B cell (primary cell): Measurements from ENCODE around the gene NLRP9. TPM values are rescaled to one million over a fixed set of nuclear protein-coding genes. Genes with fewer than 3 reads are reported as not detected.

ENCODE experiments used
- ATAC-seq: fragments of 200-7000 bp; cut with Tn5 transposase; one replicate; pipeline ENCODE4 v1.10.0; 2021; ENCODE audit warnings: low read depth, mild to moderate bottlenecking, moderate number of reproducible peaks, moderate library complexity
- CTCF ChIA-PET: fragments of 350-600 bp; sonication (Branson Sonifier 250); formaldehyde crosslinking; loops from one replicate; lab custom pipeline; 2021; ENCODE audit warnings: antibody characterized with exemption, inconsistent platforms; lab: Charles Lee
- POLR2A ChIA-PET: fragments of 350-600 bp; sonication (Branson Sonifier 250); formaldehyde crosslinking; loops from one replicate; lab custom pipeline; 2021; ENCODE audit warnings: antibody characterized with exemption; lab: Charles Lee
- DNase-seq: peaks from one replicate; pipeline ENCODE4 v3.0.0; 2013
- H2AFZ ChIP-seq: 2 replicates; pipeline ENCODE4 v1.6.1; 2012; ENCODE audit warnings: mild to moderate bottlenecking, low read depth, low read length; ENCODE audit not compliant: insufficient read depth, poor library complexity, severe bottlenecking
- H3K27ac ChIP-seq, 2 donors: 1 replicate in 1 of 2; 2 replicates in 1 of 2; pipeline ENCODE4 v1.5.1; 2012 to 2013; ENCODE audit warnings: low read length in 2 of 2, mild to moderate bottlenecking in 2 of 2, moderate library complexity in 1 of 2
- H3K27me3 ChIP-seq, 4 experiments: fragments of 200-600 bp in 1 of 4; sonication (generic) in 1 of 4; replicated peaks in 1 of 4; 1 replicate in 2 of 4; 2 replicates in 2 of 4; pipeline versions ENCODE4 v1.6.1 to v1.7.0; 2013 to 2016; ENCODE audit warnings: low read length in 3 of 4, mild to moderate bottlenecking in 2 of 4, mixed read lengths in 1 of 4, moderate library complexity in 1 of 4; ENCODE audit not compliant: insufficient read depth in 4 of 4, control insufficient read depth in 3 of 4; ENCODE audit errors: control extremely low read depth in 1 of 4
- H3K36me3 ChIP-seq, 2 experiments: replicated peaks in 1 of 2; 1 replicate in 1 of 2; 2 replicates in 1 of 2; pipeline versions ENCODE4 v1.6.1 to v1.7.1; 2013; ENCODE audit warnings: low read length in 1 of 2; ENCODE audit not compliant: insufficient read depth in 2 of 2, control insufficient read depth in 1 of 2; ENCODE audit errors: control extremely low read depth in 1 of 2, extremely low read depth in 1 of 2
- H3K4me1 ChIP-seq, 2 donors: fragments of 200-600 bp in 1 of 2; sonication (generic) in 1 of 2; 1 replicate in 1 of 2; 2 replicates in 1 of 2; pipeline versions ENCODE4 v1.5.1 to v1.6.1; 2013 to 2017; ENCODE audit warnings: low read length in 2 of 2; ENCODE audit not compliant: control insufficient read depth in 2 of 2, insufficient read depth in 2 of 2
- H3K4me2 ChIP-seq: replicated peaks from 2 replicates; pipeline ENCODE3; 2012; ENCODE audit warnings: mild to moderate bottlenecking, low read depth, low read length; ENCODE audit not compliant: poor library complexity, severe bottlenecking
- H3K4me3 ChIP-seq, 5 experiments: fragments of 200-600 bp in 1 of 5; sonication (generic) in 1 of 5; 1 replicate in 3 of 5; 2 replicates in 2 of 5; pipeline versions ENCODE4 v1.5.1 to v1.7.0; 2011 to 2016; ENCODE audit warnings: low read length in 4 of 5, mild to moderate bottlenecking in 4 of 5, low read depth in 2 of 5, control low read depth in 1 of 5, moderate library complexity in 1 of 5; ENCODE audit not compliant: insufficient read depth in 1 of 5; ENCODE audit errors: control extremely low read depth in 1 of 5, extremely low read depth in 1 of 5
- H3K79me2 ChIP-seq: fragments of 200-600 bp; sonication (generic); one replicate; pipeline ENCODE4 v1.6.0; 2016; ENCODE audit warnings: low read length; ENCODE audit not compliant: control insufficient read depth, insufficient read depth
- H3K9ac ChIP-seq: fragments of 200-600 bp; sonication (generic); 2 replicates; pipeline ENCODE4 v1.6.1; 2017; ENCODE audit warnings: mild to moderate bottlenecking, low read length, moderate library complexity
- H3K9me3 ChIP-seq, 3 donors: one replicate each; pipeline versions ENCODE4 v1.6.1 to v1.7.1; 2013; ENCODE audit warnings: low read length in 2 of 3; ENCODE audit not compliant: control insufficient read depth in 2 of 3, insufficient read depth in 1 of 3; ENCODE audit errors: control extremely low read depth in 1 of 3
- H4K20me1 ChIP-seq: 2 replicates; pipeline ENCODE4 v1.6.0; 2012; ENCODE audit warnings: mild to moderate bottlenecking, low read length; ENCODE audit not compliant: insufficient read depth, control insufficient read depth, poor library complexity, severe bottlenecking
- H3K27ac Mint-ChIP-seq: one replicate; pipeline ENCODE4 v1.8.0; 2021; ENCODE audit warnings: mixed read lengths
- H3K27me3 Mint-ChIP-seq: one replicate; pipeline ENCODE4 v1.8.0; 2021; ENCODE audit warnings: mixed read lengths
- H3K4me1 Mint-ChIP-seq: one replicate; pipeline ENCODE4 v1.8.0; 2021; ENCODE audit warnings: mixed read lengths
- H3K4me3 Mint-ChIP-seq: one replicate; pipeline ENCODE4 v1.8.0; 2021; ENCODE audit warnings: mixed read lengths
- H3K9me3 Mint-ChIP-seq: one replicate; pipeline ENCODE4 v1.8.0; 2022; ENCODE audit warnings: mixed read lengths; ENCODE audit not compliant: insufficient read depth
- CTCF ChIP-seq: fragments of 200-600 bp; IDR thresholded peaks from one replicate; pipeline ENCODE4 v1.8.0; 2022; ENCODE audit warnings: antibody characterized with exemption, mild to moderate bottlenecking
- EZH2 ChIP-seq: IDR thresholded peaks from 2 replicates; pipeline ENCODE4 v1.6.1; 2012; ENCODE audit warnings: borderline replicate concordance, low read depth, mild to moderate bottlenecking, moderate library complexity, low read length; ENCODE audit not compliant: insufficient read depth, poor library complexity, severe bottlenecking
- WGBS: methylation state at CpG from one replicate; pipeline ENCODE4 v1.1.5; 2013; ENCODE audit warnings: missing lambda C conversion rate; ENCODE audit not compliant: insufficient coverage; 5-methylcytosine and 5-hydroxymethylcytosine counted together
- intact Hi-C: fragments of 100-400 bp; cut with micrococcal nuclease; formaldehyde crosslinking; loops from one replicate; pipeline ENCODE4 v1.10.0; 2022
- polyA minus RNA-seq: library from RNA; depleted of rRNA, polyadenylated mRNA; stranded (reverse); fragments of >200 nt; gene quantifications from 2 replicates; pipeline ENCODE4 v1.2.3, GENCODE V29; 2012
- polyA plus RNA-seq: library from polyadenylated mRNA; depleted of rRNA; stranded (reverse); fragments of >200 nt; gene quantifications from 2 replicates; pipeline ENCODE4 v1.2.3, GENCODE V29; 2012
- total RNA-seq, 2 donors: library from RNA; stranded (reverse); fragments of 120-200 nt in 1 of 2; gene quantifications; 1 replicate in 1 of 2; 2 replicates in 1 of 2; pipeline versions ENCODE4 v1.2.3 to v1.2.4, GENCODE V29; 2013 to 2022

NLRP9 gene
- not detected in 2 replicates for total RNA-seq
- total RNA-seq (2013): not detected
- not detected in 2 replicates for polyA plus RNA-seq
- polyA minus RNA-seq: not detected in 2 replicates

GRCh38 chr19:55738302-55738701 is at the start of gene NLRP9:
Gene NLRP9, minus strand, starts transcription at chr19:55738402. Its CDS starts 28 bp downstream, at chr19:55738374.
- no CpG with 5 or more reads among the region's 3 CpGs for WGBS
- peaks cover 0 to 2% (median 0%) of the 10 kb centered on the region in 3 donors for H3K9me3 ChIP-seq
- intact Hi-C loops: no loop called here
- no peak within 1 kb of the TSS for H3K4me2 ChIP-seq
- TF ChIP-seq CTCF (no peak), EZH2 (no peak)
- Mint-ChIP-seq H3K27me3 (no peaks in the 10 kb centered on the region), H3K4me3 (no peak within 1 kb of the TSS), H3K27ac (no peak within 1 kb of the TSS), H3K9me3 (no peaks in the 10 kb centered on the region), H3K4me1 (no peaks in the 10 kb centered on the region)
- H3K4me1 ChIP-seq: no peaks in the 10 kb centered on the region
- H3K36me3 ChIP-seq: no peaks in the 10 kb centered on the region
- no peak for DNase-seq
- H2AFZ ChIP-seq: no peak within 1 kb of the TSS
- ATAC-seq: no peak
- ChIA-PET POLR2A (no interaction called here), CTCF (no interaction called here)
- H3K79me2 ChIP-seq: no peaks in the 10 kb centered on the region
- no peak within 1 kb of the TSS for H3K9ac ChIP-seq
- H3K27me3 ChIP-seq: no peaks in the 10 kb centered on the region
- H3K4me3 ChIP-seq: no peak within 1 kb of the TSS
- no peaks in the 10 kb centered on the region for H4K20me1 ChIP-seq
- H3K27ac ChIP-seq: no peak within 1 kb of the TSS

GRCh38 chr19:55781112-55781511 is 42.9 kb upstream of the NLRP9 start:
- Mint-ChIP-seq H3K27ac (no peak overlapping the region), H3K4me3 (no peak overlapping the region), H3K9me3 (no peaks in the 10 kb centered on the region), H3K27me3 (peaks cover 26% of the 10 kb centered on the region), H3K4me1 (no peaks in the 10 kb centered on the region)
- H3K27me3 ChIP-seq: peaks cover 0 to 6% (median 0%) of the 10 kb centered on the region in 4 experiments
- no peak overlapping the region for H3K4me3 ChIP-seq
- TF ChIP-seq EZH2: no peak
- TF ChIP-seq CTCF: no peak
- H2AFZ ChIP-seq: no peak overlapping the region
- DNase-seq (no peak), ATAC-seq (no peak)
- no peaks in the 10 kb centered on the region for H3K36me3 ChIP-seq
- H3K4me1 ChIP-seq: no peaks in the 10 kb centered on the region
- H3K9ac ChIP-seq: no peak overlapping the region
- POLR2A ChIA-PET: no interaction called here
- H3K27ac ChIP-seq: no peak overlapping the region
- peaks cover 0 to 3% (median 0%) of the 10 kb centered on the region in 3 donors for H3K9me3 ChIP-seq
- CTCF ChIA-PET: no interaction called here
- intact Hi-C loops: no loop called here
- 96% methylated on average over 3 of the region's 5 CpGs for WGBS
- no peaks in the 10 kb centered on the region for H4K20me1 ChIP-seq
- H3K4me2 ChIP-seq: no peak overlapping the region
- H3K79me2 ChIP-seq: no peaks in the 10 kb centered on the region
